NCI-H1417 treated with DMSO at 0.1 percent for 48 hours (cell line): ENCODE data around the gene CRPPA.

ENCODE experiments used
- DNase-seq: peaks from one replicate; lab custom pipeline; 2025; lab: John Stamatoyannopoulos, UW

CRPPA gene

DNA sequence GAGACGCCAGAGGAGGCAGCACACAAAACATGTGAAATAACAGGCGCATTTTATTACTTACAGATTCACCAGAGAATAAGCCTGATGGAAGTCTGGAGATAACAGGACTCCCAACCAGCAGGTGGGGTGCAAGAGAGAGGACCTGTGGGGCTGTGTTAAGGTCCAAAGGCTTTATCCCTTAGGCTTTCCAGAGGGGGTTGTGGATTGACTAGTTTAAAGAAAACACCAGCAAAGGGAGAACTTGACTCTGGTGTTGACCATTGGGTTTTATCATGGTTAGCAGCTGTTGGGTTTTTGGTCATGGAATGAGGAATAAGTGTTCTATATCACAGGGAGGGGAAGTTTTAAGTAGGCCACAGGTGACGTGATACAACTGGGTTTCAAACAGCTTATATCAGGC lies 1.6 kb upstream of the CRPPA start:
- DNase-seq = no peak

DNA sequence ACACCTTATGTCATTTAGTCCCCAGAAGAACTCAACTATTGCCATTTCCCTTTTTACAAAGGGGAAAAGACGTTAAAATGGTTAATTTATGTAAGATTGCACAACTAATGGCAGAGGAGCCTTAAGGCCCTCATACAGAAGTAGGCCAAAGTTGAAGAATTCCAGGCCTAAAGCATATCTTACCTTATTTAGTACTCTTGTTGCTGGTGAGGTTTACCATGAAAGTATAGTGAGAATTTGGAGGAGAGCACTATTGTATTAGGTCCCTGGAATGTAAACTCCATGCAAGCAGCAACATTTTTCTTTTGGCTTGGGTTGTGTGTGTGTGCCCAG lies 731 bp upstream of the CRPPA start:
- DNase-seq = no peak

DNA sequence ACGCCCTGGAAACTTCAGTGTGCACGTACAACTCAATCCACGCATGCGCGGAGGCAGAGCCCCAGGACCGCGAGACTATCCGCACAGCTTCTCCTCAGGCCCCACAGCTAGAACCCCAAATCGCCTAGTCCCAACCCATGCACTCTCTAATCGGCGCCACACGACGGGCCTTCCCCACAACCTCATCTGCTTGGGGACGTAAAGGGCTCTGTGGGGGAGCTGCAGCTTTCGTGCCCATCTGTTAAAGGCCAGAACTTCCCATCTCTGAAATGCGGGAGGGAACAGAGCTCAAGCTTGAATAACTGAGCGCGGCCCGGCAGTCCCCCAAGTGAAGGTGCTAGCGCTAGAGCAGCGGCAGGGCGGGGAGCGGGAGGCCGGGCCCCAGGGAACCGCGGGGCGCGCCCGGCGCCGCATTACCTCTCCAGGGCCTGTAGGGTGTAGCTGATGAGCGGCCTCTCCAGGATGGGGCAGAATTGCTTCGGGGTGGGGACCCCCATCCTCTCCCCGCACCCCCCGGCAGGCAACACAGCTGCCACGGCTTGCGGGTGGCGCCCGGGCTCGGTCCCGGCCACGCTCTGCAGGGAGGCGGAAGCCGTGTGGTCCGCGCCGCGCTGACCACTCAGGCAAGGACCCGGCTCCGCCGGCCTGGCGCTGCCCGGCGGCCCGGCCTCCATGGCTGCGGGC lies 547 bp downstream of the CRPPA start:
- DNase-seq = peak; percentile 91

DNA sequence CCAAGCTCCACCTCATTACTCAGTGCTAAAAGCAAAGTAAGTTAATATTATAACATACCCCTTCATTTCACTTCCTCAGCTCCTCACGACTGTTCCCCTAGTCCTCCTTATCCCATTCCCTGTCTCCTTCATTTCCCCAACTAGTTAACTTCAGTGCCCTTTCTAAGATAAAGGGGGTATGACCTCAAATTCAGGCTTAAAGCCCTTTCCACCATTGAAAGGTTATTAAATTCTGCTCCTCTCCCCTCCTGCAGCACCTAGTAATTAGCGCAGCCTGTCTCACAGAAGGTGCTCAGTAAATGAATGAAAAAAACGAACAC lies 1.0 kb downstream of the CRPPA start:
- no peak for DNase-seq

DNA sequence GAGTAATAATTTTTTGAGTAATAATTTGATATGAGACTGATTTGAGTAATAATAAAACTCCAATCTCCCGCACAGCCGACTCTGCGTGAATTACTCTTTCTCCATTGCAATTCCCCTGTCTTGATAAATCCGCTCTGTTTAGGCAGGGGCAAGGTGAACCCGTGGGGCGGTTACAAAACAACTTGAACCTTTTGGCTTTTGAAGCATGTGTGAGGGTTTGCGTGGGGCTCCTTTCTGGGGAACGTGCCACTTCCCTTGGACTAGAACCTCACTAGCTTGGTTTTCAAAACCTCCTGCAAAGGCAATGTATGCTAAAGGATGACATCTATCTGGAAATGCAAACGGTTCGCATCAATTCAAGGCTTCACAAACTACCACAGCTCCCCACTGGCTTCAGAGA lies 1.5 kb downstream of the CRPPA start:
- DNase-seq = no peak

DNA sequence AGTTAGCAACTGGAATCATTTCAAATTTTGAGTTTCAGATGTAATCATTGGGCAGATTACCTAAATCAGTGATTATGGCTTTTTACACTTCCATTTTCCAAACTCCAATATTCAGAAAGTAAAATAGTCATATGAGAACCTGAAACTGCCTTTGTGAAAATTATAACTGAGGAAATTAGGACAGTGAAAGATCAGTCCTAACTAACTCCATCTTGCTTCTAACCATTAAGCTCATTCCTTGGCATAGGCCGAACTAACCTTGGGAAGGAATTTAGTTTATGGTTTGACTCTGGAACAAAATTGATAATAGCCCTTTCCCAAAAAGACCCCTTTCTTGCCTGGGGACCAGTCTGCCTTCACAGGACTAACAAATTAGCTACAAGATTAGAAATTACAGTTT lies 2.2 kb downstream of the CRPPA start:
- DNase-seq = no peak

DNA sequence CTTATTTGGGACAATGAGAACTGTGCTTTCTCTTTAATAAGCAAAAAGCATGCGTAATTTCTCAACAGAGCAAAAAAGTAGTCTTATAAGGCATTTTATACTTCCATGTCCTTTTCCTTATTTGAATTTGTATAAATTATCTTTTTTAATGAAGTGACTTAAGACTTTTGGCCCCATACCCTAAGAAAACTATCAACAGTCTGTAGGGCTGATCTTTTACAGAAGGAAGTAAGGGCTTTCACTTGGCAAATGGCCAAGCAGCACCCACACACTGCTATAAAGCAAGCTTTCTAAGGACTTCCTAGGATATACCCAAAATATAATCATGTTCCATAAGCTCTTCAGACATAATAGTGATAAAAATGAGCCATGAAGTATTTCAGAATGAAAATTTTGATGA lies 3.4 kb downstream of the CRPPA start:
- DNase-seq = no peak

DNA sequence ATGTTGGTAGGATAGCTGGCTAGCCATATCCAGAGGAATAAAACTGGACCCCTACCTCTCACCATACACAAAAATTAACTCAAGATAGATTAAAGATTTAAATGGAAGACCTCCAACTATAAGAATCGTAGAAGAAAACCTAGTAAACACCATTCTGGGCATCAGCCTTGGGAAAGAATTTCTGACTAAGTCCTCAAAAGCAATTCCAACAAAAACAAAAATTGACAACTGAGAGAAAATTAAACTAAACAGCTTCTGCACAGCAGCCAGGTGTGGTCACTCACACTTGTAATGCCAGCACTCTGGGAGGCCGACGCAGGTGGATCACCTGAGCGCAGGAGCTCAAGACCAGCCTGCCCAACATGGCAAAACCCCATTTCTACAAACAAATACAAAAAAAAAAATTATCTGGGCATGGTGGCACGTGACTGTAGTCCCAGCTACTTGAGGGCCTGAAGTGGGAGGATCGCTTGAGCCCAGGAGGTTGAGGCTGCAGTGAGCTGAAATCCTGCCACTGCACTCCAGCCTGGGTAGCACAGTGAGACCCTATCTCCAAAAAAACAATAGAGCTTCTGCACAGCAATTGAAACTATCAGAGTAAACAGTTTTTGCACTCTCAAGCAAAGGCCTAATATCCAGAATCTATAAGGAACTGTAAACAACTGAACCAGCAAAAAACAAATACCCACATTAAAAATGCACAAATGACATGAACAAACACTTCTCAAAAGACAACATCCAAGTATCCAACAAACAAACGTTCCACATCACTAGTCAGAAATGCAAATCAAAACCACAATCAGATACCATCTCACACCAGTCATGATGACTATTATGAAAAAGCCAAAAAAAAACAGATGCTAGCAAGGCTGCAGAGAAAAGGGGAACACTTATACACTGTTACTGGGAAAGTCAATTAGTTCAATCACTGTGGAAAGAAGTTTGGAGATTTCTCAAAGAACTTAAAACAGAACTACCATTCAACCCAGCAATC lies 4.8 kb downstream of the CRPPA start:
- no peak for DNase-seq

DNA sequence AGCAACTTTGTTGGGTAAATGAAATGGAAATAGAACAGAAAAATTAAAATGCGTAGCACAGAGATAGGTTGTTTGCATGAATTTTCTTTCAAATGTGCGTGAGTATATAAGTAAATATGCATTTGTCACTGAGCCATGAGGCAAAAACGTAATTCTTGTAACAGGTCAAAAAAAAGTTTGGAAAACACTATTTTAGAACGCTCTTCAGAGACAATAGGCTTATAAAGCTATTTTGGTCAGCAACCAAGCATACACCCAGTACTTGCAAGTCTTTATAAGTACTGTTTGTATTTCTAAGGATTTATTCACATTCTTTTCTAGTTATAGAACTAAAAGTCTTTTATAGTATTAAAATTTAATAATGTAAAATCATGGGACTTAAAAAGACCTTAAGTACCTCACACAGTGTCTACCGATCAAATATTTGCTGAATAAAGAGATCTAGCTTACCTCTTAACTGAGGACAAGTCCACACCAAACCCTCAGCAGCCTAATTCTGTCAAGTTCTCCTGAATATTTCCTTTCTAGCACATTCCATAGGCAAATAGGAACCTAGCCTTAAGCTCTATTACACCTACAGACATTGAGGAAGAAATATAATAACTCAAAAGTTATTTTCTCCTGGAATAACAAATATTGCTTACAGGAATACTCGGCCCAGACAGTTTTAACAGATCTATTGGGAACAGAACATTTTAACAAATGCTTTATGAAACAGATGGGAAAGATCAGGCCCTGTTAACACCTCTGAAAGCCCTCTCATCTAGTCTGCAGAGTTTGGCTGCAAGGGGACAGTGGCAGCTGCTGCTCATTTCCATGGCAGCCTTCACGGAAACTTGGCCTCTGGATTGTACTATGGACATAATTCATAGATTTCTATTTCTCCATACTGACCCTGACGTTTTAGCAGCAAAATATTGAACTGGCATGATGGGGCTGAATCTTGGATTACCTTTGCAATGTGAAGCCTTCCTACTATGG lies 8.8 kb downstream of the CRPPA start:
- DNase-seq = no peak

DNA sequence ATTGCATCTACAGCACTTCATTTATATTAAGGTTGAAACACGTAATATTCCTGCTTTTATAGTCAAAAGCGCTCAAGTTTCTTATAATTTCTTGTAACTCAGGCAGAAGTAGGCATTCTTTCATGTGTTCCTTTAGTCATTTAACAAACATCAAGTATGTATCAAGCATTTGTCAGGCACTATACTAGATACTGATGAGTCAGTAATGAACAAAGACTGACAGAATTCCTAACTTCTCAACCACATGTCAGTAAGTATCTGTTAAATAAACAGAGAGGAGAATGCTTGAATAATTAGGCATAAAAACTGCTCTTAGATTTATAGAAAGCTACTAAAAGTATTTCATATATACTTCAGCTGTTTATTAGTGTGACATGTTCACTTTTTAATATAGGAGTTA lies 9.9 kb downstream of the CRPPA start:
- DNase-seq = no peak

DNA sequence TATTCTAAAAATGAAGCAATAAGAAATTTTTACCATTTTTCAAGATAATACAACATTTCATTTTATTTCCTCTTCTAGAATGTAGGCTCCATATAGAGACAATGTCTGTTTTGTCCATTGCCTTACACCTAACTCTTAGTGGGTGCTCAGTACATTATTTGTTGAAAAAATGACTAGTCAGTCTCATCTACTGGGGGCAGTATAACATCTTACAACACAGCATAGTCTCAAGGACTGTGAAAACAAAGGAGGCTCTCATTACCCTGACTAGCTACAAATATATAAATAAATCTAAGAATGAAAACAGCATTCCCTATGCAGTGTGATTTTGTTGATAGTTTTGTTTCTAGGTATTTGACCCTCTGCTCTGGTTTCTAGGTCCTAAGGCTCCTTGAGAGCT lies 11.6 kb downstream of the CRPPA start:
- DNase-seq = no peak

DNA sequence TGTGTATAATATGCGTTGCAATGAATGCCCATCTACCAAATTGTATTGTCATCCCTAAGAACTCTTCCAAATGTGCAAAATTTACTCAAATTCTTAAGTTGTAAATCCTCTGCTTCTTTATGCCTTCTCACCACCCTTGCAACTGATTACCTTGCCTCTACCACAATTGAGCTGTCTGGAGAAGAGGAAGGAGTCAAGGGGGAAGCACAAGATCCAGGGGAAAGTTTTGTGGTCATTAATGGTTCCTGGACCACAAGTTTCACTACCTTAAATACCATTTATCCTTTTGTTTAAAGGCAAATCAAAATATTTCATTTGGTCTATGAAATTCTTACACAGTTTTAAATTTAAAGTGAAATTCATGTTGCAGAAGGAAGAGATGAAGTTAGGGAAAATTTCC lies 16.7 kb downstream of the CRPPA start:
- no peak for DNase-seq

DNA sequence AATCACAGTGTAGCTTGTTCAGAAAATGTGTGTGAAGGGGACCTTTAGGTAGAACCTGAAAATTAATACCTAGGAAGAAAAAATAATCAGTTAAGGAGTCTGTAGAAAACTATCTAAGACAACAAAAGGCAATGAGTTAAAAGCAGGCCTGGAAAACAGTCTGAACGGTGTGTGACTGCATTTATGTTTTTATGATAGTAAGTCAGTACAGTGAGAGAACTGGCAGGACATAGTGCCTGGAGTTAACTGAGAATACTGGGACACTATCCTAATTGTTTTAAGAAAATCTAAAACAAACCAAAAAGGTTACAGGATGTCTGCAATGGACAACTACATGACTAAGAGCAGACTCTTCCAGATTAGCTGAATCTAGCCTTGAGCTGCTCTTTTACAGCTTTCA lies 17.9 kb downstream of the CRPPA start:
- no peak for DNase-seq

DNA sequence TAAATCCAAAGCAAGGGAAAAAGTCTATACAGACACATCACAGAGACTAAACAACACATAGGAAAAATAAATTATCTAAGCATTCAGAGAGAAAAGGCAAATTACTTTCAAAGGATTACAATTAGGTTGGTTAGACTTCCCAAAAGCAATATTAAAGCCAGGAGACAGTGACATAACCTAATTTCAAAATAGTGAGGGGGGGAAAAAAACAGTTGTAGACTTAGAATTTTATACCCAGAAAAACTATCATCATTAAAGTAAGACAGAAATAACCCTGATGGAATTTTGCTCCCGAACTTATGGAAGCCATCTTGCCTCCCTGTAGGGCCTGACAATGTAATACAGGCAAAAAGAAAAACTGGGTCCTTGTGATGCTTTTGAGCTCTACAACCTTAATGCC lies 18.4 kb downstream of the CRPPA start:
- DNase-seq = no peak

DNA sequence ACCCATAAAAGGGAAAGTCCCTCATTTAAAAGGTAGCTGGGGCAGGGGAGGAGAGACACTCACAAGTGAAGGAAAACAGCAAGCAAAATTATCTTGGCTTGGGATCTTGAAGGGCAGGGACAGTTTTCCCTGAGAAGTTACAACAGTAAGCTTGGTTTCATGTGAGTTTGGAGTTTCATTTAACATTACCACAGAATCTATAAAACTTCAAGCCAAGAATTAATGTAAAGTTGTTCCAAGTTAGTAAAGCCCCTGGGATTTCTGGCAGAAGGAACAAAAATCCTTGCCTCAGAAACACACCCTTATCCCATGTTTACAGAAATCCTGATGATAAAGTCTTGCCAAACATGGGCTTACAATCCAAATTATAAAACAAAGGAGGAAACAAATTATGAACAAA lies 19.2 kb downstream of the CRPPA start:
- DNase-seq = no peak

DNA sequence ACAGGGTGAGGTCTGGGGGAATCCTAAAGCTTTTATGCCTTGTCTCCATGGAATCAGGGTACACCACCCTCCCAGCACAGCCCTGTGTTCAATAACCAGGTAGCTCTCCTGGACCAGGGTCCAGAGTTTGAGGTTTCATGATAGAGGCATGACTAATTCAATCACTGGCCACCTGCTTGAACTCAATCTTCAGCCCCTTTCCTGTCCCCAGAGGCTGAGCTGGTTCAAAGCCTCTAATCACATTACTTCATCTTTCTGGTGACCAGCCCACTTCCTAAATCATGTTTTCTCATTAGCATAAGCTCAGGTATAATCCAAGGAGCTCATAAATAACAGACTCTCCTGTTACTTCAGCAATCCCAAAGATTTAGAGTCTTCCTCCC lies 20.5 kb downstream of the CRPPA start:
- DNase-seq = no peak

DNA sequence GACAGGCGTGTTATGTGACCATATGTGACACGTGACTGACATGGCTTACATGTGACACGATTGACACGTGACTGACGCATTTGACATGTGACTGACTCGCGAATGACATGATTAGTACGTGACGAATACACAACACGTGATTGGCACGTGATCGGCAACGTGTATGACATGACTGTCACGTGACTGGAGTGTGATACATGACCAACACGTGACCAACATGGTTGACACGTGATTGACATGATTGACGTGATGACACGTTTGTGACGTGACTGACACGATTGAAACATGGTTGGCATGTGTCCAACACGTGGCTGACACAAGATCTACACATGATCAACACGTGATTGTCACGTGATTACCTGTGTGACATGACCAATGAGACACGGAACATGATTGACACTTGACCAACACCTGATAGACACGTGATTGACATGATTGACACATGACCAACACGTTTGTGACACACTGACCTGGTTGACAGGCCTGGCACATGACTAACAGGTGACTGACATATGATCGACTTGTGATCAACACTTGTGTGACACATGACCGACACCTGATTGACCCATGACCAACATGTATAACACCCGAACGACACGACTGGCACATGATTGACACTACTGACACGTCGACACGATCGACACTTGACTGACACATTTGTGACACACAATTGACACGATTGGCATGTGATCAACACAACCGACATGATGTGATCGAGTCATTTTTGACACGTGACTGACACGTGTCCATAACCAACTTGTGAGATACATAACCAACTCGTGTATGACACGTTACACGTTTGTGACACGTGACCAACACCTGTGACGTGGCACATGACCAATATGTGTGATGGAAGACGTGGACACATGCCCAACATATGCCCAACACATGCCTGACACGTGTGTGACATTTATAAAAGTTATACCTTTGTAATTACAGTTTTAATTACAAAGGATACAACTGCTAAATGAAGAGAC lies 21.1 kb downstream of the CRPPA start:
- DNase-seq = no peak

DNA sequence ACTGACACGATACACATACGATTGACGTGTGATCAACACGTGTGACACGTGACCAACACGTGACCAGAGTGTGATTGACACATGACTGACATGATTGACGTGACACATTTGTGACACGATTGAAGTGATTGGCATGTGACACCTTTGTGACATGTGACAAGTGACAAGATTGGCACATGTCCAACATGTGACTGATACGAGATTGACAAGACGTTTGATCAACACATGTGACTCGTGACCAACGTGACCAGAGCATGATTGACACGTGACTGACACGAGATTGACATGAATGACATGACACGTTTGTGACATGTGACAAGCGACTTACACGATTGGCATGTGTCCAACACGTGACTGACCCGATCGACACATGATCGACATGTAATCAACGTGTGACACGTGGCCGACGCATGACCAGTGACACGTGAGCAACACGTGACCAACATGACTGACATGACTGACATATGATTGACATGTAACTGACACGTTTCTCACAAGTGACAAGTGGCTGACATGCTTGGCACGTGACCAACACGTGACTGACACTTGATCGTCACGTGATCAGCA lies 22.0 kb downstream of the CRPPA start:
- no peak for DNase-seq

DNA sequence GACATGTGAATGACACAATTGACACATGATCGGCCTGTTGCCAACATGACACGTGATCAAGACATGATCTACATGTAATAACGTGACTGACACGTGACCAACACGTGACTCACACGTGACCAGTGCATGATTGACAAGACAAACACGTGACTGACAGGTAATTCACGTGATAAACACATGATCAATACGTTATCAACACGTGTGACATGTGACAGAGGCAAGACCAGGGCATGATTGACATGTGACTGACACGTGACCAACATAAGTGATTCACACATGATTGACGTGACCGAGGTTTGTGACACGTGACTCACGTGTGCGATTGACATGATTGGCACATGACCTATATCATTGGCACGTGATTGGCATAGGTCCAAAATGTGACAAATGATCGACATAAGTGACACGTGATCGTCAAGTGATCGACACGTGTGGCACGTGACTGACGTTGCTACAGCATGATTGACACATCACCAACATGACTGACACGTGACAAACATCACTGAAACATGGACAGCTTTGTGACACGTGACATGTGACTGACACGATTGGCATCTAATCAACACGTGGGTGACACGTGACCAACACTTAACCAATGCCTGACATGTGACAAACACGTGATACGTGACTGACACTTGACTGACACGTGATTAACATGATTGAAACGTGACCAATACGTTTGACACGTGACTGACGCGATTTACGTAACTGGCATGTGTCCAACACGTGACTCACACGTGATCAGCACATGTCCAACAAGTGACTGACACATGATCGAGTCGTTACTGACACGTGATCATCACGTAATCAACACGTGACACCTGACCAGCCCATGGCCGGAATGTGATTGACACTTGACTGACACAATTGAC lies 23.0 kb downstream of the CRPPA start:
- DNase-seq = no peak

DNA sequence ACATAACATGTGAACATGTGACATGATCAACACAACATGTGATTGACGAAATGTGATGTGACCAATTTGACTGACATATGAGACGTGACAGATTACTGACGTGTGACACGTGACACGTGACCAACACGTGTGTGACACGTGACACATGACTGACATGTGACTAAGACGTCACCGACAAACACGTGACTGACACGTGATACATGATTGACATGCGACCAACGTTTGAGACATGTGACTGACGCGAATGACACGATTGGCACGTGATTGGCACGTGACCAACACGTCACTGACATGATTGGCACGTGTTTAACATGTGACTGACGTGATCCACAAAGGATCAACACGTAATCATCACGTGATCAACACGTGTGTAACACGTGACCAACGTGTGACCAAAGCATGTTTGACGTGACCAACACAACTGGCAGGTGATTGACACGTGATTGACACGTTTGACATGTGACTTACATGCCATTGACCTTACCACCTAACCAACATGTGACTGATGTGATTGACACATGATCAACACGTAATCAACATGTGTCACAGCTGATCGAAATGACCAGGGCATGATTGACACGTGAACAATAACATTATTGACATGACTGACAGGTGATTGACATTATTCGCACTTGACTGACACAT lies 23.7 kb downstream of the CRPPA start:
- no peak for DNase-seq
